NCI-H446 treated with DMSO at 0.1 percent for 48 hours (cell line): ENCODE data around the gene TPPP.
"Not testable (repeated sequence)": the region's sequence is repeated elsewhere in the genome, so short reads cannot be mapped to it uniquely, and the experiment has no call there.

Experiments used
- DNase-seq: peaks from one replicate; lab custom pipeline; 2025; lab: John Stamatoyannopoulos, UW

The TPPP gene

GRCh38 chr5:693271-694041 is at the start of gene TPPP:
Gene TPPP, minus strand, starts transcription at chr5:693352. Its CDS starts 15,292 bp downstream, at chr5:678060.
- DNase-seq = peak; percentile 52

GRCh38 chr5:742276-742675 is 49.1 kb upstream of the TPPP start:
- not testable (repeated sequence) for DNase-seq

- not testable (repeated sequence) for DNase-seq
Measured at GRCh38 chr5:734145-734544, 41.0 kb upstream of the TPPP start.

- DNase-seq = not testable (repeated sequence)
Measured at GRCh38 chr5:732754-733454, 39.8 kb upstream of the TPPP start.

- DNase-seq = not testable (repeated sequence)
Measured at GRCh38 chr5:729225-729624, 36.1 kb upstream of the TPPP start.

- not testable (repeated sequence) for DNase-seq
Measured at GRCh38 chr5:727087-727486, 33.9 kb upstream of the TPPP start.

GRCh38 chr5:723865-724264 is 30.7 kb upstream of the TPPP start:
- not testable (repeated sequence) for DNase-seq

- not testable (repeated sequence) for DNase-seq
Measured at GRCh38 chr5:723309-723708, 30.2 kb upstream of the TPPP start.

- not testable (repeated sequence) for DNase-seq
Measured at GRCh38 chr5:719379-719778, 26.2 kb upstream of the TPPP start.

GRCh38 chr5:717143-717542 is 24.0 kb upstream of the TPPP start:
- DNase-seq = no peak

GRCh38 chr5:716740-717139 is 23.6 kb upstream of the TPPP start:
- not testable (repeated sequence) for DNase-seq

- not testable (repeated sequence) for DNase-seq
Measured at GRCh38 chr5:715636-716035, 22.5 kb upstream of the TPPP start.

- DNase-seq = not testable (repeated sequence)
Measured at GRCh38 chr5:714215-715118, 21.3 kb upstream of the TPPP start.

- not testable (repeated sequence) for DNase-seq
Measured at GRCh38 chr5:713686-714085, 20.5 kb upstream of the TPPP start.

- DNase-seq = not testable (repeated sequence)
Measured at GRCh38 chr5:708848-709517, 15.8 kb upstream of the TPPP start.

- DNase-seq = not testable (repeated sequence)
Measured at GRCh38 chr5:708374-708773, 15.2 kb upstream of the TPPP start.

- not testable (repeated sequence) for DNase-seq
Measured at GRCh38 chr5:706127-706526, 13.0 kb upstream of the TPPP start.

- DNase-seq = not testable (repeated sequence)
Measured at GRCh38 chr5:696753-697702, 3.9 kb upstream of the TPPP start.

- DNase-seq = not testable (repeated sequence)
Measured at GRCh38 chr5:696191-696590, 3.0 kb upstream of the TPPP start.

GRCh38 chr5:695475-695874 is 2.3 kb upstream of the TPPP start:
- DNase-seq = not testable (repeated sequence)
